GM12878 (cell line): ENCODE results near the gene ARHGEF11. TPM values are rescaled to one million over a fixed set of nuclear protein-coding genes. Genes with fewer than 3 reads are reported as not detected.

ENCODE experiments used
- ATAC-seq: fragments of 200-7000 bp; cut with Tn5 transposase; 3 replicates; pipeline ENCODE4 v1.9.1; 2020; ENCODE audit warnings: mild to moderate bottlenecking, moderate library complexity
- BruUV-seq: library from RNA; stranded (reverse); fragments of 400-500 nt; replicated peaks from 2 replicates; lab custom pipeline; 2021; lab: Mats Ljungman, UMichigan
- CTCF ChIA-PET: fragments of 300-600 bp; sonication (Branson Sonifier 250); formaldehyde crosslinking; extraction: SDS; loops from one replicate; lab custom pipeline; 2021; ENCODE audit warnings: inconsistent platforms; lab: Yijun Ruan, JAX
- POLR2A ChIA-PET: fragments of 350-600 bp; formaldehyde crosslinking; extraction: SDS; loops from one replicate; lab custom pipeline; 2021; ENCODE audit warnings: inconsistent platforms; lab: Charles Lee
- RAD21 ChIA-PET: fragments of 300-600 bp; sonication (Branson Sonifier 250); formaldehyde crosslinking; loops from one replicate; lab custom pipeline; 2023; ENCODE audit warnings: antibody characterized with exemption; ENCODE audit not compliant: unreplicated experiment; lab: Charles Lee
- SMC1A ChIA-PET: fragments of 300-600 bp; sonication (Branson Sonifier 250); formaldehyde crosslinking; loops from one replicate; lab custom pipeline; 2023; ENCODE audit not compliant: unreplicated experiment, uncharacterized antibody; lab: Charles Lee
- DNase-seq: peaks from one replicate; pipeline ENCODE4 v3.0.0-alpha.2; 2011; ENCODE audit warnings: low read depth, low spot score
- FAIRE-seq: peaks from 3 replicates; lab custom pipeline; 2011; peaks lifted over from hg19 to GRCh38; lab: Jason Lieb, UNC
- H2AFZ ChIP-seq: 2 replicates; pipeline ENCODE4 v1.6.0; 2011; ENCODE audit warnings: low read depth, low read length, control low read depth; ENCODE audit not compliant: control insufficient read depth
- H3K27ac ChIP-seq: 2 replicates; pipeline ENCODE4 v1.5.1; 2011; ENCODE audit warnings: control low read depth; ENCODE audit not compliant: control insufficient read depth, insufficient read depth
- H3K27me3 ChIP-seq, 2 experiments: replicated peaks in 1 of 2; 2 replicates each; pipeline versions ENCODE4 v1.6.0 to v1.6.1; 2011; ENCODE audit warnings: low read length in 1 of 2; ENCODE audit not compliant: control insufficient read depth in 2 of 2, insufficient read depth in 2 of 2
- H3K36me3 ChIP-seq, 2 experiments: 2 replicates each; pipeline ENCODE4 v1.5.1; 2011; ENCODE audit warnings: low read length in 1 of 2; ENCODE audit not compliant: control insufficient read depth in 2 of 2, insufficient read depth in 2 of 2
- H3K4me1 ChIP-seq: 2 replicates; pipeline ENCODE4 v1.6.1; 2011; ENCODE audit warnings: mild to moderate bottlenecking, low read length, moderate library complexity, mixed read lengths; ENCODE audit not compliant: control insufficient read depth, insufficient read depth
- H3K4me2 ChIP-seq: 2 replicates; pipeline ENCODE4 v1.6.0; 2011; ENCODE audit warnings: control low read depth; ENCODE audit not compliant: control insufficient read depth, insufficient read depth
- H3K4me3 ChIP-seq: fragments of 200-600 bp; sonication (generic); 2 replicates; pipeline ENCODE4 v1.5.1; 2016
- H3K79me2 ChIP-seq: 2 replicates; pipeline ENCODE4 v1.6.0; 2011; ENCODE audit warnings: low read length; ENCODE audit not compliant: control insufficient read depth, insufficient read depth
- H3K9ac ChIP-seq: 2 replicates; pipeline ENCODE4 v1.8.0; 2011; ENCODE audit warnings: low read length, control low read depth, mixed read lengths; ENCODE audit not compliant: control insufficient read depth, insufficient read depth
- H3K9me3 ChIP-seq: replicated peaks from 3 replicates; pipeline ENCODE4 v1.5.1; 2011; ENCODE audit warnings: mild to moderate bottlenecking, low read length; ENCODE audit not compliant: control insufficient read depth, insufficient read depth
- H4K20me1 ChIP-seq: 2 replicates; pipeline ENCODE4 v1.6.0; 2011; ENCODE audit not compliant: control insufficient read depth, insufficient read depth
- BCL11A ChIP-seq: IDR thresholded peaks from 2 replicates; pipeline ENCODE4 v1.6.1; 2011; ENCODE audit warnings: low read depth, low read length
- E2F4 ChIP-seq: IDR thresholded peaks from 2 replicates; pipeline ENCODE4 v1.6.1; 2012; ENCODE audit warnings: low read depth, low read length, improper control_type of control experiment
- EZH2 ChIP-seq: IDR thresholded peaks from 2 replicates; pipeline ENCODE4 v1.6.1; 2012; ENCODE audit warnings: low read depth, mild to moderate bottlenecking, control low read depth, inconsistent platforms, low read length, borderline replicate concordance; ENCODE audit not compliant: control insufficient read depth
- HDGF ChIP-seq: fragments of 450-650 bp; IDR thresholded peaks from 2 replicates; pipeline ENCODE4 v1.6.1; 2016; ENCODE audit warnings: antibody characterized with exemption
- KAT2A ChIP-seq: conservative IDR thresholded peaks from 2 replicates; pipeline ENCODE4 v1.6.1; 2011; ENCODE audit warnings: low read depth, low read length; ENCODE audit not compliant: control insufficient read depth
- MAX ChIP-seq: IDR thresholded peaks from 2 replicates; pipeline ENCODE4 v1.6.1; 2012; ENCODE audit warnings: low read depth, low read length, improper control_type of control experiment
- NBN ChIP-seq: fragments of 450-650 bp; IDR thresholded peaks from 2 replicates; pipeline ENCODE4 v1.6.1; 2016
- NFIC ChIP-seq: IDR thresholded peaks from 2 replicates; pipeline ENCODE4 v1.6.1; 2012; ENCODE audit warnings: low read depth, mild to moderate bottlenecking, inconsistent platforms, low read length, moderate library complexity
- NFXL1 ChIP-seq: fragments of 450-650 bp; IDR thresholded peaks from 2 replicates; pipeline ENCODE4 v1.6.1; 2017; ENCODE audit warnings: antibody characterized with exemption, mild to moderate bottlenecking, borderline replicate concordance
- NR2F1 ChIP-seq: fragments of 450-650 bp; conservative IDR thresholded peaks from 2 replicates; pipeline ENCODE4 v1.6.1; 2017; ENCODE audit warnings: mild to moderate bottlenecking
- RELB ChIP-seq: fragments of 450-650 bp; IDR thresholded peaks from 2 replicates; pipeline ENCODE4 v1.6.1; 2017; ENCODE audit warnings: low read depth, mild to moderate bottlenecking, moderate library complexity
- SREBF1 ChIP-seq: IDR thresholded peaks from 2 replicates; pipeline ENCODE4 v1.6.1; 2012; ENCODE audit warnings: mild to moderate bottlenecking, low read length
- SRF ChIP-seq, 2 experiments: IDR thresholded peaks; 2 replicates each; pipeline ENCODE4 v1.6.1; 2011; ENCODE audit warnings: low read depth in 2 of 2, low read length in 2 of 2, mild to moderate bottlenecking in 1 of 2, moderate library complexity in 1 of 2
- TARDBP ChIP-seq: IDR thresholded peaks from 2 replicates; pipeline ENCODE4 v1.6.1; 2016; ENCODE audit warnings: borderline replicate concordance
- USF1 ChIP-seq: IDR thresholded peaks from 2 replicates; pipeline ENCODE4 v1.6.1; 2011; ENCODE audit warnings: borderline replicate concordance, low read depth, mild to moderate bottlenecking, moderate library complexity, mixed read lengths, low read length; ENCODE audit not compliant: insufficient read depth; ENCODE audit errors: extremely low read length
- ZBTB33 ChIP-seq: fragments of 450-650 bp; IDR thresholded peaks from 2 replicates; pipeline ENCODE4 v1.6.1; 2017; ENCODE audit warnings: mild to moderate bottlenecking
- ZNF24 ChIP-seq: fragments of 450-650 bp; IDR thresholded peaks from 2 replicates; pipeline ENCODE4 v1.6.1; 2017; ENCODE audit warnings: antibody characterized with exemption, mild to moderate bottlenecking
- ZZZ3 ChIP-seq: IDR thresholded peaks from 2 replicates; pipeline ENCODE4 v1.6.1; 2011; ENCODE audit warnings: low read depth; ENCODE audit not compliant: control insufficient read depth, insufficient read length
- WGBS: methylation state at CpG from one replicate; pipeline ENCODE4 v1.1.6; 2016; ENCODE audit warnings: low lambda C conversion rate; ENCODE audit not compliant: insufficient replicate concordance, insufficient coverage; ENCODE audit errors: missing lambda C conversion rate; 5-methylcytosine and 5-hydroxymethylcytosine counted together
- in situ Hi-C: fragments of 300-500 bp; cut with MboI; formaldehyde crosslinking; loops from 9 replicates; pipeline ENCODE4 v1.14.3; 2018; ENCODE audit warnings: mixed read lengths
- intact Hi-C: fragments of 100-400 bp; cut with micrococcal nuclease; formaldehyde crosslinking; loops from one replicate; pipeline ENCODE4 v1.14.2; 2022; ENCODE audit not compliant: unreplicated experiment
- polyA plus RNA-seq, 11 experiments: library from polyadenylated mRNA; depleted of rRNA in 4 of 11; unstranded in 6 of 11; stranded (reverse) in 5 of 11; fragments of >200 nt; fragmentation: Nextera tagmentation in 4 of 11; fragmentation: Illumina TruSeq in 1 of 11; extraction: Ambion mirVana in 4 of 11; extraction: Trizol in 1 of 11; gene quantifications; 1 replicate in 1 of 11; 2 replicates in 10 of 11; pipeline versions ENCODE4 v1.2.1 to v1.2.3, GENCODE V29; 2011 to 2016; ENCODE audit warnings: inconsistent platforms in 2 of 11, missing spikeins in 2 of 11, low read depth in 1 of 11
- total RNA-seq, 4 experiments: library from RNA; depleted of rRNA in 3 of 4; stranded (reverse); fragments of >200 nt in 3 of 4; fragmentation: Illumina TruSeq in 1 of 4; extraction: Trizol in 1 of 4; gene quantifications; 2 replicates each; pipeline versions ENCODE4 v1.2.1 to v1.2.3, GENCODE V29; 2013 to 2021

ARHGEF11 gene
- total and polyA plus RNA-seq, 10 of the 15 experiments (the other 5 are each of a cell fraction or from before 2014, with no cell fraction given): 0.05 to 12.7 (median 1.8) TPM

GRCh38 chr1:156947818-156948525 lies 97.6 kb downstream of the ARHGEF11 start:
- no TSS peak for BruUV-seq
- POLR2A ChIA-PET: no interaction called here
- no peaks in the 10 kb centered on the region for H3K79me2 ChIP-seq
- no peak overlapping the region for H3K4me2 ChIP-seq
- RAD21 ChIA-PET: interaction anchor here (1.5 kb wide), 1 partner anchor 126 kb away, joined by 3 read pairs; no protein-coding TSS in a partner anchor
- DNase-seq: no peak
- no peaks in the 10 kb centered on the region for H3K4me1 ChIP-seq
- TF ChIP-seq KAT2A (no peak), MAX (no peak), USF1 (no peak), HDGF (no peak), ZBTB33 (no peak), BCL11A (no peak), NR2F1 (no peak), TARDBP (no peak), E2F4 (no peak), SRF (IDR thresholded peaks at IDR 0.05; ENCODE audit: low read depth in 2 of 2, low read length in 2 of 2) (no peak), ZNF24 (no peak), NBN (no peak), ZZZ3 (no peak), SREBF1 (no peak), EZH2 (no peak), NFIC (no peak), NFXL1 (no peak), RELB (no peak)
- SMC1A ChIA-PET: interaction anchor here (1.0 kb wide), 1 partner anchor 16 kb away, joined by 3 read pairs; no protein-coding TSS in a partner anchor
- H4K20me1 ChIP-seq: no peaks in the 10 kb centered on the region
- no peaks in the 10 kb centered on the region for H3K27me3 ChIP-seq
- intact Hi-C loops: no loop called here
- in situ Hi-C loops: no loop called here
- no peak overlapping the region for H2AFZ ChIP-seq
- no peaks in the 10 kb centered on the region for H3K9me3 ChIP-seq
- no peak overlapping the region for H3K9ac ChIP-seq
- 73% methylated on average over 17 of the region's 17 CpGs for WGBS
- H3K36me3 ChIP-seq: peaks cover 0 to 9% of the 10 kb centered on the region in 2 experiments; a peak in 3 of 4 replicates
- no peak for FAIRE-seq
- no peak overlapping the region for H3K4me3 ChIP-seq
- no peak overlapping the region for H3K27ac ChIP-seq
- no peak for ATAC-seq
- CTCF ChIA-PET: interaction anchor here (2.5 kb wide), 1 partner anchor 127 kb away, joined by 9 read pairs; no protein-coding TSS in a partner anchor
